Measurements from ENCODE around the gene GRM7. TPM values are rescaled to one million over a fixed set of nuclear protein-coding genes. Genes with fewer than 3 reads are reported as not detected.

The GRM7 gene
- total RNA-seq, 1 experiment from 2014 or later: not detected

DNA sequence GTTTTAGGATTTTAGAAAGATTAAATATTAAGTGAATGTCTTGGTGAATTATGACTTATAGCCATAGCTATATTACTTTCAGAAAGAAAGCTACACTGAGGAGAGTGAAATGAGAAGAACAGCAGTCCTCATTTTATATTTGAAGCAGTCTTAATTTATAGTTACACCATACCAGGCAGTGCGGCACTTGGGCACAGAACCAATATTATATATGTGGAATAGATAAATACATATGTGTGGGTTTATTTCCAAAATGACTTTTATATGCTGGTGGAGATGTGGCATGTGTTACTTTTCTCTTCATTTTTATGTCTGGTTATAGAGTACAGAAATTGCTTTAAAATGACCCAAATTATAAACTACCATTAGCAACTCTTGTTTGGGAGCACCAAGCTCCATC lies 759.5 kb downstream of the GRM7 start:
- H3K9me3 ChIP-seq (replicated peaks): no peaks in the 10 kb centered on the region
- H3K36me3 ChIP-seq: no peaks in the 10 kb centered on the region
- H3K4me1 ChIP-seq (replicated peaks): no peaks in the 10 kb centered on the region
- no peak for DNase-seq (ENCODE audit: low read depth in 1 of 2, low spot score in 2 of 2)
- H3K27me3 ChIP-seq (replicated peaks): no peaks in the 10 kb centered on the region
- H3K27ac ChIP-seq: no peak overlapping the region
- H3K4me3 ChIP-seq: no peak overlapping the region

DNA sequence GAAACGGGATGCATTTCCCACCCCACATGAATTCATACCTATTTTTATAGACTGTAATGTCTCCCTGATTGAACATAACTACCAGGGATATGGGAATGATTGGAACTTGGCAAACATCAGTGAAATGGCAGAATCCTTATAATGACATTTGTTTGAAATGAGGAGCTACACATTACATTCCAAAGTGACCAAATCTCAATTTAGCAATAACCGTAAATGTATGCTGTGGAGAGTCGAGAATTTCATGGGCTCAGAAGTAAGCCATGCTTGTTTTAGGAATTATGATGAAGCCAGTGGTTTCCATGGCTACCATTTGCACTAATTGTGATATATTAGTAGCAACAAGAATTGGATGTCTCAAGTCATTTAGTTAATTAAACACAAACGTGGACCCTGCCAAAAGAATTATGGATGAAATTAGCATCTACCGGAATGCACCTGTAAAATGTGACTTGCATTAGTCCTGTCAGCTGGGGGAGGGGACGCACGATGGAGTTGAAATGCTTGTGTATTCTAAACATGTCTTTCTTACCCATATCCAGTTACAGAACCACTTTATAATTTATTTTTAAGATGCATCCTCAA lies 760.2 kb downstream of the GRM7 start:
- Histone ChIP-seq H3K9me3 (replicated peaks) (no peaks in the 10 kb centered on the region), H3K36me3 (no peaks in the 10 kb centered on the region), H3K27me3 (replicated peaks) (no peaks in the 10 kb centered on the region), H3K4me1 (replicated peaks) (no peaks in the 10 kb centered on the region), H3K4me3 (no peak overlapping the region), H3K27ac (no peak overlapping the region)
- no peak for DNase-seq (ENCODE audit: low read depth in 1 of 2, low spot score in 2 of 2)

DNA sequence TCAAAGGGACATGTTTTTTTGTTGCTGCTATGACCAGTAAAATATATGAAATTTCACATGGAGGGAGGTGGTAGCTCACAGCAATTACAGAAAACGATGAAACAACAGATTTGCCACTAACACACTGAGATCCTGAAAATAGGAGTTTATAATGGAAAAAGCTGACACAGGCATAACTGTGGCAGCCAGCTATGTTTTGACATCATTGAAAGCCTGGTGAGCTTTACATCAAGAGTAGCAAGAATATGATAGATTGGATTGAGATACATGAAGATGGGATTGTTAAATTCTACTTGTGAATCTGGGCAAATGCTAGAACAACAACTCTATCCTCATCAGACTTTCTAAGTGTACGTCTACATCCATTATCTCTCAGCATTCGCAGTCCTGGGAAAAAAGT lies 760.7 kb downstream of the GRM7 start:
- H3K27me3 ChIP-seq (replicated peaks): no peaks in the 10 kb centered on the region
- H3K4me3 ChIP-seq: no peak overlapping the region
- no peak overlapping the region for H3K27ac ChIP-seq
- no peaks in the 10 kb centered on the region for H3K9me3 ChIP-seq (replicated peaks)
- no peaks in the 10 kb centered on the region for H3K36me3 ChIP-seq
- no peaks in the 10 kb centered on the region for H3K4me1 ChIP-seq (replicated peaks)
- no peak for DNase-seq (ENCODE audit: low read depth in 1 of 2, low spot score in 2 of 2)

DNA sequence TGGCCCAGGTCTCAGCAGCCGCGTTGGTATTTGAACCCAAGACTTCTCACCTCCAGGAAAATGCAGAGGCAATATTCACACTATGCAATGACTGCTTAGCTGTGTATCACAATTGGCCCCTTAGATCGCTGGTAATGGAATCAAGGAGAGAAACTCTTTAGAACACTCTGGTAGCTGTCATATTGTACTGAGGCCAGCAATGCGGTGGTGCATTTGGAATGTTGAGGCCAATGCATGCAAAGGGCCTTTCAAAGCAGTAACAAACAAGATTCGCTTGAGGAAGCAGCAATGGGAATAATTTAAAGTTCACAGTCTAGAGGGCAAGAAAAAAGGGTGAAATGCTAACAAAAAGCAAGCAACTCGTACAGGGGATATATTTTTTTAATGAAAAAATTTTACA lies 764.1 kb downstream of the GRM7 start:
- no peaks in the 10 kb centered on the region for H3K9me3 ChIP-seq (replicated peaks)
- no peaks in the 10 kb centered on the region for H3K4me1 ChIP-seq (replicated peaks)
- H3K27me3 ChIP-seq (replicated peaks): no peaks in the 10 kb centered on the region
- H3K4me3 ChIP-seq: no peak overlapping the region
- H3K27ac ChIP-seq: no peak overlapping the region
- DNase-seq (ENCODE audit: low read depth in 1 of 2, low spot score in 2 of 2): no peak
- H3K36me3 ChIP-seq: no peaks in the 10 kb centered on the region

DNA sequence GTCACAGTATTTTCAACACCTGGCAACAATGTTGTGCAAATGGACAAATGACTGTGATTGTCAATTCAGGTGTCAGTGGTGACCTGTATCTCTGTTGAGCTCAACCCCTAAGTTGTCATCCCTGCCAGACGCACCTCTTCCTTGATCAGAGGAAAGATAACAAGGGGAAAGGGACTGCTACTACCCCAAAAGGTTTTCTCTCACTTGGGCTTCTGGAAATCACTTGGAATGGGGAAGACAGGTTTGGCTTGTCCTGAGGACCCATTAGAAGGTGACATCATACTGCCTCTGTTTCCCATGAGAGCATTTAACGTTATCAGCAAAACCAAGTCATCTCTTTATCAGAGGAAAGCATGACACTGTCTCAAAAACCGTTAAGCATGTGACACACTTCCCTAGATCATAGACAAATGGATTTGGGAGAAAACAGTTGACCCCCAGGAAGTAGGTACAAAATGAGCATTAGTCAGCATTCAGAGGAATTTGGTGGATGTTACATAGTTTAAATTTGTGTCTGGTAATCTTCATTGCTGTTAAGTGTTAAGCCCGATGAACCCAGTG lies 769.5 kb downstream of the GRM7 start:
- H3K36me3 ChIP-seq: no peaks in the 10 kb centered on the region
- H3K4me1 ChIP-seq (replicated peaks): peaks cover 10% of the 10 kb centered on the region
- no peak overlapping the region for H3K4me3 ChIP-seq
- H3K9me3 ChIP-seq (replicated peaks): 0 out of 2 replicates have a peak, but pooled peaks cover 2% of the 10 kb centered on the region
- H3K27me3 ChIP-seq (replicated peaks): no peaks in the 10 kb centered on the region
- H3K27ac ChIP-seq: peak overlapping the region; percentile 3; the same call in 1 of the 2 replicates
- DNase-seq (ENCODE audit: low read depth in 1 of 2, low spot score in 2 of 2): peak in 1 of 2 experiments; percentile 14

DNA sequence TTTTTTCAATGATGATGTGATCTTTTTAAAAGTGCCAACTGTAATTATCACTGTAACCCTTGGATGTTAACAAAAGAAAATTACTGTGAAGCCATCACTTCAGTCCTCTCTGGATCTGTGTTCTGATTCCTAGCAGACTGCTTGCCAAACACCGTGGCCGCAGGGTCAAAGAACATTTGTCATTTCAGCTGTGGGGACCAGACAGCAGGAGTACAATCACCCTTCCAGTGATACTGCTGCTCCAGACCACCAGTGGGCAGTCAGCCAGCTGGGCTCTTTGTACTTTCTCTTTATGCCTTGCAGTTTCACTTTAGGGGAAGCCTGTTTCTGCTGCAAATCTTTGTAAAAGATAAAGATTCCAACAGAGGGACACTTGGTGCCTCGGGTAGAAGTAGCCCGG lies 770.0 kb downstream of the GRM7 start:
- DNase-seq (ENCODE audit: low read depth in 1 of 2, low spot score in 2 of 2): peak; percentile 52 to 57
- H3K36me3 ChIP-seq: no peaks in the 10 kb centered on the region
- no peaks in the 10 kb centered on the region for H3K27me3 ChIP-seq (replicated peaks)
- H3K4me3 ChIP-seq: no peak overlapping the region; the same call in 1 of the 2 replicates
- 0 out of 2 replicates have a peak, but pooled peaks cover 2% of the 10 kb centered on the region for H3K9me3 ChIP-seq (replicated peaks)
- H3K27ac ChIP-seq: peak overlapping the region; percentile 3; the same call in 1 of the 2 replicates
- H3K4me1 ChIP-seq (replicated peaks): peaks cover 10% of the 10 kb centered on the region

DNA sequence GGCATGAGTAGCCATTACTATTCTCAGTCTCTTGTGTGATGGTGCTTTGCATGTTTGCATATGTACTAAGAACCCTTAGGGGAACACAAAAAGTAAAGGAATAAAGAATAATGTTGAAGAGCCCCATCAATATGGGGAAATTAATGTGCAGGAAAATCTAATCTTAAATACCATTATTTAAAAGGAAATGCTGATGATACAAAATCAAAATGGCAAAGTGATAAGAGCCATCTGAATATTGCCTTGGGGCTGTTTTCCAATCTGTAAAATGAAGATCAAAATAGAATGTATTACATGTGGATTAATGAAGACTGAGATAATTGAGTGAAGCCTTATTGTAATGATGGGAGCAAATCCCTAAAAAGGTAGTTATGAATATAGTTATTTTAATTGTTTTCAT lies 771.4 kb downstream of the GRM7 start:
- H3K27ac ChIP-seq: no peak overlapping the region
- no peaks in the 10 kb centered on the region for H3K27me3 ChIP-seq (replicated peaks)
- no peaks in the 10 kb centered on the region for H3K36me3 ChIP-seq

DNA sequence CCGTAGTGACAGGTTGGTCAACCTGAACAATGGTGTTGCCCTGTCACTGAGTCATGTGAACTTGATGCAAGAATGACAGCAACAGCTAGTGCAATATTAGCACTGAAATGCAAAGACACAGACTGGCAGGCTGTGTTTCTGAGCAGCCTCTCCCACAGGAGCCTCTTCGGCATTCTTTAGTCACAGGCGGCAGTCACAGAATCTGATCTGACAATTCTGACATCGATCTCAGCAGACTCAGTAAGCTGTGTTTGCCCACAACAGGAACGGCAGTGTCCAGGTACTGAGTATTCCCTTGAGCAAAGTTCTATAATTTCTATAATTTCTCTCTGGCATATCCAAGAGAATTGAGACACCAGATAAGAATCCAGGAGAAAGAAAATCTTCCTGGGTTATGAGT lies 776.8 kb downstream of the GRM7 start:
- no peak overlapping the region for H3K4me3 ChIP-seq
- no peaks in the 10 kb centered on the region for H3K36me3 ChIP-seq
- no peaks in the 10 kb centered on the region for H3K27me3 ChIP-seq (replicated peaks)
- H3K4me1 ChIP-seq (replicated peaks): no peaks in the 10 kb centered on the region
- no peaks in the 10 kb centered on the region for H3K9me3 ChIP-seq (replicated peaks)
- no peak for DNase-seq (ENCODE audit: low read depth in 1 of 2, low spot score in 2 of 2)
- no peak overlapping the region for H3K27ac ChIP-seq

More for the DNA sequence above, 771.4 kb downstream of the GRM7 start:
- DNase-seq (ENCODE audit: low read depth in 1 of 2, low spot score in 2 of 2): no peak
- Histone ChIP-seq H3K4me1 (replicated peaks) (peaks cover 10% of the 10 kb centered on the region), H3K9me3 (replicated peaks) (0 out of 2 replicates have a peak, but pooled peaks cover 2% of the 10 kb centered on the region), H3K4me3 (no peak overlapping the region)

DNA sequence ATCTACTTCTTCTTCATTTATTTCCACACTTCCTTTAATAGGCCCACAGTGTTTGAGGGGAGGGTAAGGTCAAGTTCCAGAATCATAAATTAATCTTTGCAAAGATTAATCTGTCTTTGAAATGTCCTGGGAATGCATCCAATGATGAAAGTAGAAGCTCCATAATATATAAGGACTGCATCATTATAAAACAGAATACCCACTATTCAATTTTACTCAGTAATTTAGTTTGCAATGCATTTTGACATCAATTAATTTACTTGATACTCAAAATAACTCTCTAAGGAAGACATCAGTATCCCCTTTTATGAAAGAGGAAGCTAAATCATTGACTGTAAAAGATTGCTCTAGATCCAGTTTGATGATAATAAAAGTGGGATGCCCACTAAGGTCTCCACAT lies 777.2 kb downstream of the GRM7 start:
- Histone ChIP-seq H3K27me3 (replicated peaks) (no peaks in the 10 kb centered on the region), H3K9me3 (replicated peaks) (no peaks in the 10 kb centered on the region), H3K4me3 (no peak overlapping the region), H3K27ac (no peak overlapping the region), H3K4me1 (replicated peaks) (no peaks in the 10 kb centered on the region), H3K36me3 (no peaks in the 10 kb centered on the region)
- no peak for DNase-seq (ENCODE audit: low read depth in 1 of 2, low spot score in 2 of 2)

DNA sequence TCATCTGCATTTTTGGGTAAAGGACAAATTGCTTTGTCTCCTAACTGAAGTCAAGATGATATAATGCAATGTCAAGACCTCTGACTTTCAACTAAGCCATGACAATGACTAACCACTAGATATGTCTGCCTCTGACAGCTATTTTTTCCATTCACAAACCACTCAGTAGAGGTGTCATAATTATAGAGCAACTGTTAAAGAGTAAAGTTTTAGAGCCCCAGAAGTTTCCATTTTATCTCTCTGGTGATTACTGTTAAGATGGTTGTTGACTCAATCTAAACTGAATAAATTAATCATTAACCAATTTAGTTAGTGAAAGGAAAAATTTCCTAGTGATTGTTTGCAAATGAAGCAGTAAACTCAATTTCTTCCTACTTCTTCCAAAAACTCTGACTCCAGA lies 779.9 kb downstream of the GRM7 start:
- no peak for DNase-seq (ENCODE audit: low read depth in 1 of 2, low spot score in 2 of 2)
- Histone ChIP-seq H3K36me3 (no peaks in the 10 kb centered on the region), H3K27ac (no peak overlapping the region), H3K4me3 (no peak overlapping the region), H3K4me1 (replicated peaks) (no peaks in the 10 kb centered on the region), H3K27me3 (replicated peaks) (no peaks in the 10 kb centered on the region), H3K9me3 (replicated peaks) (no peaks in the 10 kb centered on the region)

DNA sequence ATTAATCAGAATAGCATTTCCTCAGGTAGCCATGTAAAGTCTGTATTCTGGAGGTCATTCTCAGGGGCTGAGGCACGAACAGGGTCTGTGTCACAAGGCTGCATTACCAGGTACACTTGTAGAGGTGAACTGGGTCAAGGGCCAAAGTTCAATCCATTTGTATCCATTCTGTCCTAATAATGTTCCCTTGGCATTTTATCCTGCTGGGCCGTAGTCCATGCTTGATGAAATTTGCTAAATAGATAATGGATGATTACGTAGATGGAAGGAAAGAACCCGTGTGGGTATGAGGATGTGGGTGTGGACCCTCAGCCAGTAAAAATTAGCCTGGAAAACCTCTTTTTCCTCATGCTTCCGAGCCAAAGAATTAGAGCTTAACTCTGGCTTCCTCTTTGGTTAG lies 785.9 kb downstream of the GRM7 start:
- Histone ChIP-seq H3K4me3 (no peak overlapping the region), H3K27ac (no peak overlapping the region), H3K4me1 (replicated peaks) (no peaks in the 10 kb centered on the region), H3K27me3 (replicated peaks) (no peaks in the 10 kb centered on the region), H3K9me3 (replicated peaks) (no peaks in the 10 kb centered on the region), H3K36me3 (no peaks in the 10 kb centered on the region)
- no peak for DNase-seq (ENCODE audit: low read depth in 1 of 2, low spot score in 2 of 2)

DNA sequence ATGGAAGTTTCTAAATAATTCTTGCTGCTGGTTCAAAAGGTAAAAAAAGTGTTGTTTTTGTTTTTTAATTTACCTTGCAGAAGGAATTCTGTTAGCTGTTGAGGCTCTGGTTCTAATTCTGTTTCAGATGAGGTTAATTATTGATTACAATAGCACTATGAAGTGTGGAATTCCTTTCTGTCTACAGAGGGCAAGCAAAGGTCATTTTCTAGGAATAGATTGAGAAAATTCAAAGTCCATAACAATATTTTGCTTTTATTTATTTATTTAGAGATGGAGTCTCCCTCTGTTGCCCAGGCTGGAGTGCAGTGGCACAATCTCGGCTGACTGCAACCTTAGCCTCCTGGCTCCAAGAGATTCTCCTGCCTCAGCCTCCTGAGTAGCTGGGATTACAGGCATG lies 789.6 kb downstream of the GRM7 start:
- H3K36me3 ChIP-seq: no peaks in the 10 kb centered on the region
- no peaks in the 10 kb centered on the region for H3K4me1 ChIP-seq (replicated peaks)
- H3K9me3 ChIP-seq (replicated peaks): no peaks in the 10 kb centered on the region
- H3K4me3 ChIP-seq: no peak overlapping the region
- no peak for DNase-seq (ENCODE audit: low read depth in 1 of 2, low spot score in 2 of 2)
- H3K27ac ChIP-seq: no peak overlapping the region
- H3K27me3 ChIP-seq (replicated peaks): no peaks in the 10 kb centered on the region

DNA sequence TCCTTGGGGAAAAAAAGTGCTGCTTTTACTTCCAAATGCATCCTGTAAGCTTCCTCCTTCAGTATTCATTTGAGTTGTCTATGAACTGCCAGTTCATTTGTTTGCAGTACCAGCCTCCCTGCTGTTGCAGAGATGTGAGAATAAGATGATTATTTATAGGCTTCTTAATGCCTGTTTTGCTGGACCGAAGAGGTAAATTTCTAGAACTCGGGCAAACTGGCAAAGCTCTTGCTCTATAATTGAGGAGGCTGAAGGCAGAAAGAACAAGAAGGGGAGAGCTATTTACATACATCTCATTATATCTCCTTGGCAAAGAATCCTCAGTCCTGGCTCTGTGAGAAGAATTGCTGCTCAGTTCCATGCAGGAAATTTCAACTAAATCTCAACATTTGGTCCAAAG lies 790.4 kb downstream of the GRM7 start:
- H3K9me3 ChIP-seq (replicated peaks): no peaks in the 10 kb centered on the region
- H3K4me3 ChIP-seq: no peak overlapping the region
- no peaks in the 10 kb centered on the region for H3K27me3 ChIP-seq (replicated peaks)
- no peak for DNase-seq (ENCODE audit: low read depth in 1 of 2, low spot score in 2 of 2)
- H3K27ac ChIP-seq: no peak overlapping the region
- H3K4me1 ChIP-seq (replicated peaks): no peaks in the 10 kb centered on the region
- H3K36me3 ChIP-seq: no peaks in the 10 kb centered on the region

DNA sequence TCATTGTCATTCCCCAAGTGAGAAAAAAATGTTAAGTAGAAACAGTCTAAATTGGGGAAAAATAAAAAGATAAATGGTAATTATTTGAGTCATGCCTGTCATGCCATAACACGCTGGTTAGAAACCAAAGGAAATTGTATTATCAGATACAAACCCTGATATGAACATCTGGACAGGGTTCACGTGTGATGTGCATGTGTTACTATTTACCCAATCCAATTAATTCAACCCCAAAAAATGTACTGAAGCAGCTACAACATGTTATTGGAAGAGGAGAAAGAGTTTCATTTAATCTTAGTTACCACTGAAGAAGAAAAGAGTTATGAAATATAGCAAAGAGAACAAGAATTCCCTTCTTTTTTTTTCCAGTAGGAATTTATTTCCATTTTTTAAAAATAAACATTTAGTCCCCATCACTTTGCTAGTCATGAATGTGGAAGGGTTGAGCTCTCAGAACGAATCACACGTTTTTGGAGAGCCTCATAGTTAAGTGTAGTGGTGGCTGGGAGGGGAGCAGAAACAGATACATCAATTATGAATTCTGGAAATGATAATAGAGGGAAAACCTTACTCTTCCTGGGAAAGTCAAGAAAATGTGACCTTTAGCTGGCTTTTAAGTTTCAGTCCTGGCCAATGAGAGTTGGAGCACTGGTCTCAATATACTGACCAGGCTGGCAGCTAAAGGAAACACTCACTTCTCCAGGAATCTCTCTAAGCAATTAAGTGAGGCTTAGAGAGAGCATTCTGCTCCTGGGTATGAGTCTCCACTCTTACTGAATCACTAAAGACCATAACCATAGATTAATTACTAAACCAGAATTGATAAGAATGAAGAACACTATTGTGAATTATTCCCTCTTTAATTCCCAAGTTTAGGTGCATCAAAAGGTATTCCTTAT lies 796.5 kb downstream of the GRM7 start:
- Histone ChIP-seq H3K4me3 (no peak overlapping the region), H3K9me3 (replicated peaks) (no peaks in the 10 kb centered on the region), H3K4me1 (replicated peaks) (peaks cover 9% of the 10 kb centered on the region), H3K27me3 (replicated peaks) (no peaks in the 10 kb centered on the region), H3K27ac (no peak overlapping the region), H3K36me3 (no peaks in the 10 kb centered on the region)
- no peak for DNase-seq (ENCODE audit: low read depth in 1 of 2, low spot score in 2 of 2)

Measured in SJSA1 (cell line).